Measurements from ENCODE around the gene TMEM175. TPM values are rescaled to one million over a fixed set of nuclear protein-coding genes. Genes with fewer than 3 reads are reported as not detected.
A peak's percentile ranks its signal among the peaks of the same experiment; 100 is the strongest.

TMEM175 gene
- total and polyA plus RNA-seq, 2 of the 13 experiments (the other 11 are each of a cell fraction or from before 2014, with no cell fraction given), result 5.1 to 9.9 TPM

DNA sequence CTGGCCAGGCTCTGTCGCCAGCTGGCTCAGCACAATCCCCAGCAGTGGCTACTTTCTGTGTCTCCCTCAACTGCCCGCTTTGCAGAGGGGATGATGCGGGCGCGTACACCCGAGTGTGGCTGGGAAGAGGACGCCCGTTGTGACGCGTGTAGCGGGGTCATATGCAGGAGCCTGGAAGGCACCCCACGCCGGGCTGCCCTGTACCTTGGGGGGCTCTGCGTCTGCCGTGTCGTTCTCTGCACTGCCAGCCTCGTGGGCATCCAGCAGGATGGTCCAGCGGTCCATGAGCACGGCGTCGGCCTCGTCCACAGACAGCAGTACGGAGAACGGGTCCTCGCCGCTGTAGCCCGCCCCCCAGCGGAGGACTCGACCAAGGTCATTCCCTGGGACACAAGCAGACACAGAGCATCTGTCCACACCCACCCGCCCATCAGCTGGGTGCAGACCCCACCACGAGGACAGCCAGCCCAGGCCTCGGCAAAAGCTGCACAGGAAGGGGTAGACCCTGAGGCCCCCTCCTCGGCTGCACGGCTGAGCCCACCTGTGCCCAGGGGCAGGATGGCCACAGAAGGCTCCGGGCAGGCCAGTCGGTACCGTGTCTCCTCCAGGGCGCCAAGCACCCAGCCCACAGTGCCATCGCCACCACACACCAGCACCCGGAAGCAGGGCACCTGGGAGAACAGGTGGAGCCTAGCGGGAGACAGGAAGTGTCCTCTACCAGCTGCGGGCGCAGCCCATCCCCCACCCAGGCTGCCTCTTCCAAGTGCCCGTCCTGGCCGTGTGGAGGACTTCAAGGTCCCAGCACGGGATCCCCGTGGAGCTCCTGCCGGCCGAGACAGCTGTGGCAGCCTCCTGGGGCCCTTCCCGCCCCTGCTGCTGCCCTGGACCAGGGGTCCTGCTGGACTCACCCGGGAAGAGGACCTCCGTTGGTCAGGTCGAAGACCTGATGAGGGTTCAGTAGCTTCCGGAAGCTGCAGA lies 30.3 kb downstream of the TMEM175 start (continued):
- TF ChIP-seq, protein P1, sequence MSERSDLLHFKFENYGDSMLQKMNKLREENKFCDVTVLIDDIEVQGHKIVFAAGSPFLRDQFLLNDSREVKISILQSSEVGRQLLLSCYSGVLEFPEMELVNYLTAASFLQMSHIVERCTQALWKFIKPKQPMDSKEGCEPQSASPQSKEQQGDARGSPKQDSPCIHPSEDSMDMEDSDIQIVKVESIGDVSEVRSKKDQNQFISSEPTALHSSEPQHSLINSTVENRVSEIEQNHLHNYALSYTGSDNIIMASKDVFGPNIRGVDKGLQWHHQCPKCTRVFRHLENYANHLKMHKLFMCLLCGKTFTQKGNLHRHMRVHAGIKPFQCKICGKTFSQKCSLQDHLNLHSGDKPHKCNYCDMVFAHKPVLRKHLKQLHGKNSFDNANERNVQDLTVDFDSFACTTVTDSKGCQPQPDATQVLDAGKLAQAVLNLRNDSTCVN (CRISPR knock-in tag; IDR thresholded peaks at IDR 0.05; ENCODE audit: borderline replicate concordance), result no peak
- TF ChIP-seq POLR2AphosphoS2 (IDR thresholded peaks at IDR 0.05; ENCODE audit: low read depth, low read length), result no peak
- TF ChIP-seq ZNF549 (CRISPR knock-in tag; IDR thresholded peaks at IDR 0.05), result no peak
- TF ChIP-seq ZNF589 (CRISPR knock-in tag; conservative IDR thresholded peaks at IDR 0.05), result no peak

DNA sequence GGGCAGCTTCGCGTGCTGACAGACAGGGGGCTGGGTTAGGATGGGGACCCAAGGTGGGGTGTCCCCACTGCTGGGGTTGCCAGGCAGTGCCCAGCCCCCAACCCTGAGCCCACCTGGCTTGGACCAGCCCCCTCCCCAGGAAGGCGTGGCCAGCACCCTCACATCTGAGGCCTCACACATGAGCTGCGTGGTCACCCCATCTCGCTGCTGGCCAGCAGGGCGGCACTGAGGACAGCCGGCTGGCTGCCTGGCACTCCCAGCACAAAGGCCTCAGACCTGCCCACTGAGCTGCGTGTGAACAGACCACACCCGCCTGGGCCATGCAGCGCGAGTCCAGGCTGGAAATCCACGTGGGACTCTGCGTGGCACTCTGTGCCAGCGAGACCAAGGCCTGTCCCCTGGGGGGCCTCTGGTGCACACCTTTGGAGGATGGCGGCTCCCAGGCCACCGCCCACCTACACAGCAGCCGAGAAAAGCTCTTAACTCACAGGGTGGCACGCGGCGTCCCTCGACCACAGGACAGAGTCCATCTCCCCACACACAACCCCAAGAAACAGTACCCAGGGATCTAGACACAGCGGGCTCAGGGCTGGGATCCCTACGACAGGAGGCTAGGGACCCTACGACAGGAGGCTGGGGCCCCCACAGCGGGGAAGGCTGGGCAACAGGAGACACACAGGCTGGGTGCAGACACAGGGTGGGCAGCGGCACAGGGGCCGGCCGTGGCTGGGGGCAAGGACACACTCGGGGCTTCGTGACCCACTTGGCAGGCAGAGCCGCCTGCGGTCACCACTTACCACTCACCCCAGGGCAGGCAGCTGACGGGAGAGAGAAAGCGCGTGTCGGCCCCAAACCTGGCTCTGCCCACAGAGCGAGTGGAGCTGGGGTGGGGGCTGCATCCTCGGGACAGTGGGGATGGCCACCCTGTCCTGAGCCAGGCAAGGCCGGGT lies 31.3 kb downstream of the TMEM175 start:
- Histone ChIP-seq H2AFZ (ENCODE audit: low read length) (no peak overlapping the region), H3K79me2 (ENCODE audit: insufficient read depth, low read length) (no peaks in the 10 kb centered on the region), H3K27ac (ENCODE audit: extremely low read length, insufficient read depth, low read length) (no peak overlapping the region), H3K4me2 (ENCODE audit: low read depth, low read length) (no peak overlapping the region), H3K9ac (ENCODE audit: insufficient read depth, low read depth, low read length) (no peak overlapping the region), H3K36me3 (replicated peaks in 1 of 2; ENCODE audit: control insufficient read depth in 1 of 2, insufficient read depth in 2 of 2, low read length in 2 of 2) (0 out of 5 replicates have a peak, but pooled peaks cover 0 to 1% of the 10 kb centered on the region in 2 experiments), H3K4me1 (ENCODE audit: insufficient read depth, low read length) (no peaks in the 10 kb centered on the region), H4K20me1 (ENCODE audit: insufficient read depth, low read length) (no peaks in the 10 kb centered on the region), H3K27me3 (ENCODE audit: control insufficient read depth in 1 of 2, insufficient read depth in 2 of 2, low read length in 2 of 2) (no peaks in the 10 kb centered on the region), H3K4me3 (replicated peaks in 1 of 3; ENCODE audit: insufficient read depth in 1 of 3, low read depth in 2 of 3, low read length in 3 of 3) (no peak overlapping the region), H3K9me3 (ENCODE audit: low read length) (no peaks in the 10 kb centered on the region)
- FAIRE-seq (no peak), ATAC-seq (no peak), DNase-seq (ENCODE audit: low spot score) (no peak)
- TF ChIP-seq AGO2 (optimal IDR thresholded peaks at IDR 0.05; ENCODE audit: low read depth, low read length) (peak; percentile 18), RFX5 (IDR thresholded peaks at IDR 0.05; ENCODE audit: low read depth, low read length) (no peak)
- no TSS peak for BruUV-seq (replicated peaks)
- in situ Hi-C loops (cut with HindIII; ENCODE audit: extremely low pct_ligation_motif_present, low pct_unique_long_range_greater_than_20kb), result no loop called here
- 97% methylated on average over 6 of the region's 39 CpGs for WGBS (ENCODE audit: low lambda C conversion rate)
- ChIA-PET CTCF (ENCODE audit: low intra/inter-chr PET ratio, low total read pairs) (no interaction called here), POLR2A (no interaction called here)
- intact Hi-C loops (cut with micrococcal nuclease; ENCODE audit: unreplicated experiment), result no loop called here

Data from HepG2 (cell line).